GM18517 (cell line): ENCODE measurements around the gene PUS1.
A peak's percentile ranks its signal among the peaks of the same experiment; 100 is the strongest.

Source experiments
- ATAC-seq: cut with Tn5 transposase; IDR thresholded peaks from one replicate; pipeline ENCODE4 v1.9.1; 2021; ENCODE audit warnings: mild to moderate bottlenecking, moderate library complexity; ENCODE audit not compliant: unreplicated experiment

PUS1 gene

DNA sequence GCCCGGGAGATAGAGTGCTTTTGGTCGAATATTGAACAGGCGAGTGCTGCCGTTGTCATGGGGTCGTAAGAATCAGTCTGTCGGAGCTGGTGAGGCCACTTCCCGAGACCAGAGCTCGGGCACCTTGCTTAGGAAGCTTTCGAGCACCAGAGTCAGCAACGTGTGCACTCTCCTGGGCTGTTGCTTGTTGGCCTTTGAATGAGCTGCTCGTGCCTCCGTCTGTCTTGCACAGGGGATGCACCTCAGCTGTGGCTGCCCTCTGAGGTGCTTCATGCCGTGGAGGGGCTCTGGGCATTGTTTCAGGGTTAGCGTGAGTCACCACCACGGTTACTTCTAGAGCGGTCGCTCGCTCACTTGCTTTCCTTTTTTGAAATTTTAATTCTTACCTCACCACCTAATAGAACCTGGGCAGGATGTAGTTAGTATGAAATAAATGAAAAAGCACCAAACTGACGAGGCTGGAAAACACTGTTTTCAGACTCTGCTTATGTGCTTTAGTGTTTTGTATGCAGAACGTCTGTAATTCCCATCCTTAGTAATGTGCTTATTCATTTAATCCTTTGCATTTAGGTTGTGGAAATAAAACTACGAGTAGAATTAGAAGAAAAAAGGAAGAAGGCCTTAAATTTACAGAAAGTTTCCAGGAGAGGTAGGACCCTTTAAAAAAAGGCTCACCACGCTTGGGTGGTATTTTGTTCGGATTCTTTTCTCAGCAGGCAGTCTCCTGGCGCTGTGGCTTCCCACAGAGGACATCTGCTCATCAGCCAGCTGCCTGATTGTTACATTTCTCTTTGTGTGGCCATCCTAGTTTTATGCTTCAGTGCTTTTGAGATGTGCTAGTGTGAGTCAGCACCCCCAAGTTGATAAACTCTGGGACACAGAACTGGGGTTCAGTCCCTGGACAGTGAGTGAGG is 61.2 kb downstream of the PUS1 start:
- no peak for ATAC-seq

DNA sequence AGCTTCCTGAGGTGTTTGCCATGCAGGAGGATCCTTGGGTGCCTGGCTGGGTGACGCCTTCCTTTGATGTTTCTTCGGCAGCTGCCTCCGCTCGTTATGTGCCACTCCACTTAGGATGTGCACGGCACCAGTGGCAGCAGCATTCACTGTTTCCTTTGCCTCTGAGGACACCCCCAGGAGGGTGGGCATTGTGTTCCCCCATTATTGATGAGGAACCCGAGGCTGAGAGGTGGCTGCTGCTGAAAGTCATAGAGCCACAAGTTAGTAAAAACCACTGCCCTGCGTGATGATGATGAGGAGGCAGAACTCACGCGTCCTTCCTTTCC is 61.9 kb downstream of the PUS1 start:
- no peak for ATAC-seq

DNA sequence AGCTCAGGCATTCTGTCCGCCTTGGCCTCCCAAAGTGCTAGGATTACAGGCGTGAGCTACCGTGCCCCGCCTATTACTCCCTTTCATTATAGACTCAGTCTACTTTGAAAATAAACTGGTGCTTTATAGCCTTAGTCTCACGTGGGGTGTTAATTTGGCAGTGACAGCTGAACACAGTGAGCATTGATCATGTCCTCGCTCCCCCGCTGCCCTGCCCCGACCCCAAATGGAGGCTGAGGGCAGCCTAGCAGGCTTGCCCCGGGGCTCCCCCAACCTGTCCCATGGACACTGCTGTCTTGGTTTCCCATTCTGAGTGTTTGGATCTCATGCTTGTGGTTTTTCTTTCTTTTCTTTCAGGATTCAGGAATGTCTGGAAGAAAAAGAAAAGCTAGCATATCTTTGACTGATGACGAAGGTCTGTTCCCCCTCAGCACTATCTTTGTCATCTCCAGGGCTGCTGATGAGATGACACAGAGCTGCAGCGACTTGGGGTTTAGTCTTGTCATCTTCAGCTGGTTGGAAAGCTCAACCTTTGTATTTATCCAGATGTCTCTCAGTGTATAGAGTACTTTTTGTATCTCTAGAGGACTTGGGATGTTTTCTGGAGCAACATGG is 62.8 kb downstream of the PUS1 start:
- ATAC-seq = no peak

DNA sequence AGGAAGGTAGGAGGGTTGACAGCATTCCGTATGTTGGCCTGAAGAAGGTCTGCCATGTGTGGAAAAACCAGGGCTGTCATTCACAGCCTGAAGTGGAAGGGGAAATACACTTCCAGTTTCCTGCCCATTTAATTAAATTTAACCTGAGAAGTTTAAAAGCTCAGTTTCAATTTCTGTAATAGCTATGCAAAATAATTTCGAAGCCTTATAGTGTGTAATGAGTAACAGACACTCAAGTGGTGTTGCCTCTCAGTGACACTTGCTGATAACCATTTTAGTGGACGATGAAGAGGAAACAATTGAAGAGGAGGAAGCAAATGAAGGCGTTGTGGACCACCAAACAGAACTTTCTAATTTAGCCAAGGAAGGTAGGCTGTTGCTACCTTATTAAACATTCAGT is 65.5 kb downstream of the PUS1 start:
- ATAC-seq = peak; percentile 75
